Psoas muscle (tissue), 8 donors: Measurements from ENCODE around the gene TNF. TPM values are rescaled to one million over a fixed set of nuclear protein-coding genes. Genes with fewer than 3 reads are reported as not detected.

ENCODE experiments used
- ATAC-seq, 4 donors: fragments of 200-7000 bp; cut with Tn5 transposase; one replicate each; pipeline ENCODE4 v1.9.1; 2020; ENCODE audit warnings: moderate library complexity in 3 of 4, mild to moderate bottlenecking in 2 of 4
- DNase-seq, 2 donors: peaks; one replicate each; pipeline ENCODE4 v3.0.0-alpha.2; 2020
- H3K27ac ChIP-seq: fragments of 200-600 bp; one replicate; pipeline ENCODE4 v1.8.0; 2022
- H3K27me3 ChIP-seq, 3 donors: fragments of 200-600 bp in 1 of 3; one replicate each; pipeline versions ENCODE4 v1.6.1 to v1.8.0; 2013 to 2022; ENCODE audit warnings: low read length in 2 of 3, mild to moderate bottlenecking in 2 of 3, moderate library complexity in 1 of 3; ENCODE audit not compliant: insufficient read depth in 3 of 3
- H3K36me3 ChIP-seq, 2 donors: fragments of 200-600 bp in 1 of 2; one replicate each; pipeline versions ENCODE4 v1.6.1 to v1.8.0; 2013 to 2022; ENCODE audit warnings: low read depth in 1 of 2, mild to moderate bottlenecking in 1 of 2, moderate library complexity in 1 of 2; ENCODE audit not compliant: insufficient read depth in 1 of 2
- H3K4me1 ChIP-seq: fragments of 200-600 bp; one replicate; pipeline ENCODE4 v1.8.0; 2022
- H3K4me3 ChIP-seq: fragments of 200-600 bp; one replicate; pipeline ENCODE4 v1.8.0; 2022; ENCODE audit warnings: mild to moderate bottlenecking
- H3K9me3 ChIP-seq: fragments of 200-600 bp; one replicate; pipeline ENCODE4 v1.8.0; 2022
- WGBS, 3 donors: extraction: QIAGEN DNeasy Blood & Tissue Kit; methylation state at CpG; one replicate each; pipeline versions ENCODE4 v1.1.6 to v1.1.7; 2013; 5-methylcytosine and 5-hydroxymethylcytosine counted together
- intact Hi-C, 2 donors: fragments of 100-400 bp; cut with DNase I; formaldehyde crosslinking; loops; one replicate each; pipeline versions ENCODE4 v1.11.0 to v1.14.2; 2022
- polyA plus RNA-seq, 3 donors: library from polyadenylated mRNA; stranded (reverse); fragments of 200-250 nt; gene quantifications; one replicate each; pipeline ENCODE4 v1.2.3, GENCODE V29; 2013
- total RNA-seq, 4 donors: library from RNA; stranded (reverse); fragmentation: NEBNext Ultra II Directional in 2 of 4; extraction: Animal tissue kit (Norgen Biotek cat#: 25700) in 2 of 4; gene quantifications; one replicate each; pipeline versions ENCODE4 v1.2.1 to v1.2.4, GENCODE V29; 2021 to 2023
- TF ChIP-seq, protein P1 (sequence below): fragments of 200-600 bp; IDR thresholded peaks from one replicate; pipeline ENCODE4 v1.8.0; 2022; ENCODE audit warnings: antibody characterized with exemption
- donor health status: healthy with polysubstance abuse.
- donor health status: DM: no; HTN: no; CAD: no; lungs with moderate emphysema.
- donor health status: Bipolar disorder and iron deficiency.
- donor health status: healthy.
- donor health status: DM: yes; HTN: yes; CAD: no.
- donor health status: DM: no; HTN: no; CAD: no.
- donor health status: DM: no; HTN: no; CAD: no.
- donor health status: DM: yes; HTN: yes; CAD: no.

Gene TNF
- total and polyA plus RNA-seq, 7 donors, result 0.09 to 0.81 (median 0.34) TPM; not detected in 2

DNA sequence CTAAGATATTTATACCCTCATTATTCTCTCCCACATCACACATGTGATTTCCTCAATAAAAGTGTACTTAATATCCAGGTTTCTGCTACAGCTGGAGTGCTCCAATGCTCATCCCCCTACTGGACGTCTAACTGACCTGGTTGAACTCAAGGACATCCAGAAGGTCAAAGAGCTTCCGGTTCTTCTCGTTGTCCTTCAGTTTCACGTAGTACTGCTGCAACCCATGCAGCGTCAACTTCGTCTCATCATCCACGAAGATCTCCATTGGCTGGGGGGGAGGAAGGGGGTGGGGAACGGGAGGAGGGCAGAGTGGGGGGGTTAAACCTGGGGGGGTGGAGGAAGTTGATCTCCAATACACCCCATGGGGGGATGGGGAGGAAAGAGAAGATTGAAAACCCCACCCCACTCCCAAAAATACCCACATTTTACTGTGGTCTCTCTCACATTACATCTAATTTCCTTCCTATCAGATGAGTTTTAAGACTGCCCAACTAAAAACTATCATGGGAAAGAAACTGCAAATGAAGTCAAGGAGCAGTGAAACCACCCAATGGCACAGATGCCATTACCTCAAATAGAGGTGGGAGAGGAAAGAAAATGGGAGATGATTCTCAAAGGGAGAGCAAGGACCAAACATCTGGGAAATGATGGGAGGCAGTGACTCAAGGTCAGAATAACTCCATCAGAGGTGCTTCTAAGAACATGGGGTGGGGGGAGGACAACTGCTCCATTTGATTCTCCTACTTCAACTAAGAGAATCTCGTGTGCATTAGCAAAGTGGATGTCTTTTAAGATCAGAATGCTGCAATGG is 42.5 kb upstream of the TNF start:
- ATAC-seq, result no peak
- Histone ChIP-seq H3K27ac (no peak overlapping the region), H3K9me3 (no peaks in the 10 kb centered on the region), H3K4me1 (no peaks in the 10 kb centered on the region), H3K27me3 (no peaks in the 10 kb centered on the region), H3K4me3 (no peak overlapping the region), H3K36me3 (peaks cover 24 to 85% of the 10 kb centered on the region in 2 donors)
- TF ChIP-seq, protein P1, sequence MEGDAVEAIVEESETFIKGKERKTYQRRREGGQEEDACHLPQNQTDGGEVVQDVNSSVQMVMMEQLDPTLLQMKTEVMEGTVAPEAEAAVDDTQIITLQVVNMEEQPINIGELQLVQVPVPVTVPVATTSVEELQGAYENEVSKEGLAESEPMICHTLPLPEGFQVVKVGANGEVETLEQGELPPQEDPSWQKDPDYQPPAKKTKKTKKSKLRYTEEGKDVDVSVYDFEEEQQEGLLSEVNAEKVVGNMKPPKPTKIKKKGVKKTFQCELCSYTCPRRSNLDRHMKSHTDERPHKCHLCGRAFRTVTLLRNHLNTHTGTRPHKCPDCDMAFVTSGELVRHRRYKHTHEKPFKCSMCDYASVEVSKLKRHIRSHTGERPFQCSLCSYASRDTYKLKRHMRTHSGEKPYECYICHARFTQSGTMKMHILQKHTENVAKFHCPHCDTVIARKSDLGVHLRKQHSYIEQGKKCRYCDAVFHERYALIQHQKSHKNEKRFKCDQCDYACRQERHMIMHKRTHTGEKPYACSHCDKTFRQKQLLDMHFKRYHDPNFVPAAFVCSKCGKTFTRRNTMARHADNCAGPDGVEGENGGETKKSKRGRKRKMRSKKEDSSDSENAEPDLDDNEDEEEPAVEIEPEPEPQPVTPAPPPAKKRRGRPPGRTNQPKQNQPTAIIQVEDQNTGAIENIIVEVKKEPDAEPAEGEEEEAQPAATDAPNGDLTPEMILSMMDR, result no peak
- DNase-seq, result no peak
- intact Hi-C loops, result no loop called here
- 43 to 61% (median 44%) methylated on average over 9 of the region's 9 CpGs for WGBS, 3 donors

DNA sequence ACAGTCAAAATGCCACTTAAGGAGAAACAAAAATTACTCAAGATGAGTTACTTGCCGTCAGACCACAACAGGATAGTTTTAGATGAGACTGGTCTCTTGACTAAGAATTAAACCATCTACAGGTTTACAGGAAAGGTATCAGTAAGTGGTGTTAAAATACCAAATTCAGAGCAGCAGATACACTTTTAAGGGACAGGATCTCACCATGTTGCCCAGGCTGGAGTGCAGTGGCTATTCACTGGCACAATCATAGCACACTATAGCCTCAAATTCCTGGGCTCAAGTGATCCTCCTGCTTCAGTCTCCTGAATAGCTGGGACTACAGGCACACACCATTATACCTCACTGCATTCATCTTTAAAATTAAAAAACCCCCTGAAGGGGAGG is 41.9 kb upstream of the TNF start:
- Histone ChIP-seq H3K36me3 (peaks cover 28 to 91% of the 10 kb centered on the region in 2 donors), H3K4me1 (no peaks in the 10 kb centered on the region)

GRCh38 chr6:31534011-31534410 is 41.4 kb upstream of the TNF start:
- ATAC-seq, result no peak
- H3K9me3 ChIP-seq, result no peaks in the 10 kb centered on the region
- WGBS, 3 donors, result 86 to 91% (median 90%) methylated on average over 6 of the region's 6 CpGs
- intact Hi-C loops, result no loop called here
- H3K36me3 ChIP-seq, result peaks cover 31 to 97% of the 10 kb centered on the region in 2 donors
- no peak overlapping the region for H3K4me3 ChIP-seq
- no peak for DNase-seq
- no peaks in the 10 kb centered on the region for H3K27me3 ChIP-seq
- H3K4me1 ChIP-seq, result peaks cover 3% of the 10 kb centered on the region
- TF ChIP-seq, protein P1, result no peak
- H3K27ac ChIP-seq, result no peak overlapping the region

More for the DNA sequence above, 41.9 kb upstream of the TNF start:
- H3K27ac ChIP-seq, result no peak overlapping the region
- TF ChIP-seq, protein P1, result no peak
- intact Hi-C loops, result no loop called here
- H3K4me3 ChIP-seq, result no peak overlapping the region
- no peaks in the 10 kb centered on the region for H3K9me3 ChIP-seq
- ATAC-seq (no peak), DNase-seq (no peak)
- 75 to 84% (median 83%) methylated on average over 1 of the region's 1 CpG for WGBS, 3 donors
- H3K27me3 ChIP-seq, result no peaks in the 10 kb centered on the region

DNA sequence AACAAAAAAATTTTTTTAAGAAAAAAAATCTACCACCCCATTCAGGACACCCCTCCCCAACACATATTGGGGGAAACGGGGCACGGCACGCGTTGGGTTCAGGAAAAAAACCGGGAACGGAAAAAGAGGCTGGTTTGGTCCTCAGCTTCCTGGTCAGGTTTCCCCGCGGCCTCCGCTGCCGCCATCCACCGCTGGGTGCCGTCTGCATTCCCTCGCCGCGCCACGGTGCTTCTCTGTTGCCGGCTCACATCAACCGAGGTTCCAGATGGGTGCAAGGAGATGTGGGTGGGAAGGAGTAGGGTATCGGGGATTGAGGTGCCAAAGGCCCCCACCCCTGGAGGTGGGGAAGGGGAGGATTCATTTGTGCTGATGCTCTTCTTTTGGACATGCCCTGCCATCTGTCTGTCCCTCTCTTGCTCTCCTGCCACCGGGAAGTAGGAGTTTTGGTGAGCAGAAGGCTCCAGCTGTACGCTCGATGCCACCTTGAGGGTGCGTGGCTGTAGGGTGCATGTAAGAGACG is 40.8 kb upstream of the TNF start:
- intact Hi-C loops, result no loop called here

More for the DNA sequence above, 40.8 kb upstream of the TNF start:
- no peaks in the 10 kb centered on the region for H3K27me3 ChIP-seq
- H3K36me3 ChIP-seq, result peaks cover 35 to 100% of the 10 kb centered on the region in 2 donors
- TF ChIP-seq, protein P1, result no peak
- no peak overlapping the region for H3K27ac ChIP-seq
- no peaks in the 10 kb centered on the region for H3K9me3 ChIP-seq
- DNase-seq (no peak), ATAC-seq (no peak)
- H3K4me1 ChIP-seq, result peaks cover 9% of the 10 kb centered on the region
- H3K4me3 ChIP-seq, result no peak overlapping the region
- 87 to 92% (median 88%) methylated on average over 24 of the region's 24 CpGs for WGBS, 3 donors
